Activated CD4-positive, alpha-beta T cell treated with anti-CD3 and anti-CD28 coated beads, Interleukin-2, amount 10 ng/mL, durations not matched to agents 24 days and 14 days (primary cell): ENCODE measurements around the gene CPT1C. TPM values are rescaled to one million over a fixed set of nuclear protein-coding genes. Genes with fewer than 3 reads are reported as not detected.
A peak's percentile ranks its signal among the peaks of the same experiment; 100 is the strongest.

Experiments used
- DNase-seq: peaks from one replicate; pipeline ENCODE4 v3.0.0; 2022
- H3K27ac Mint-ChIP-seq: one replicate; pipeline ENCODE4 v1.8.0; 2022; ENCODE audit warnings: mild to moderate bottlenecking, mixed read lengths
- H3K27me3 Mint-ChIP-seq: one replicate; pipeline ENCODE4 v1.8.0; 2022; ENCODE audit warnings: mixed read lengths
- H3K36me3 Mint-ChIP-seq: one replicate; pipeline ENCODE4 v1.8.0; 2022; ENCODE audit warnings: low read depth, mild to moderate bottlenecking, mixed read lengths
- H3K4me1 Mint-ChIP-seq: one replicate; pipeline ENCODE4 v1.8.0; 2021; ENCODE audit warnings: mixed read lengths
- H3K4me3 Mint-ChIP-seq: one replicate; pipeline ENCODE4 v1.8.0; 2022; ENCODE audit warnings: mild to moderate bottlenecking, moderate library complexity, mixed read lengths
- H3K9me3 Mint-ChIP-seq: one replicate; pipeline ENCODE4 v1.8.0; 2021; ENCODE audit warnings: mixed read lengths
- intact Hi-C: fragments of 100-400 bp; cut with micrococcal nuclease; formaldehyde crosslinking; loops from one replicate; pipeline ENCODE4 v1.15.1; 2023
- total RNA-seq: library from RNA; stranded (reverse); gene quantifications from 2 replicates; pipeline ENCODE4 v1.2.3, GENCODE V29; 2022

CPT1C gene
- total RNA-seq, 1 donor from 2014 or later, result 3.4 TPM

DNA sequence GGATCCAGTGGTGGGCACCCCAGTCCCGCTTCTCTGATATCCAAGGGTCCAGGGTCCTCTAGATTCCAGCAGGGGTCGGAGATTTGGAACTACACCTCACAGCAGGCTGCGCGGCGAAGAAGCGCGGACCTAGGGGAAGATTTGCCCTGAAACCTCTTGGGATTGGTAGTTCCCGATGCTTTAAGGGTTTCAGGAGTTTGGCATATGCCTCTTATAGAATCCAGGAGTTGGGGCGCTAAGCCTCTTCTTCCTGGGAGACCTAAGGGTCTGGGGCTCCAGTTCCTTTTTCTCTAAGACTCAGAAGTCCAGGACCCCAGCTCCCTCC, 24.8 kb upstream of the CPT1C start:
- Mint-ChIP-seq H3K4me1 (peaks cover 39% of the 10 kb centered on the region), H3K9me3 (no peaks in the 10 kb centered on the region), H3K36me3 (peaks cover 28% of the 10 kb centered on the region), H3K4me3 (peak overlapping the region; percentile 97), H3K27me3 (no peaks in the 10 kb centered on the region), H3K27ac (peak overlapping the region; percentile 95)
- DNase-seq, result no peak
- intact Hi-C loops, result loop anchor here (10.0 kb wide), 1 partner anchor 1031 kb away; the partner anchor contains the start of gene DBP

DNA sequence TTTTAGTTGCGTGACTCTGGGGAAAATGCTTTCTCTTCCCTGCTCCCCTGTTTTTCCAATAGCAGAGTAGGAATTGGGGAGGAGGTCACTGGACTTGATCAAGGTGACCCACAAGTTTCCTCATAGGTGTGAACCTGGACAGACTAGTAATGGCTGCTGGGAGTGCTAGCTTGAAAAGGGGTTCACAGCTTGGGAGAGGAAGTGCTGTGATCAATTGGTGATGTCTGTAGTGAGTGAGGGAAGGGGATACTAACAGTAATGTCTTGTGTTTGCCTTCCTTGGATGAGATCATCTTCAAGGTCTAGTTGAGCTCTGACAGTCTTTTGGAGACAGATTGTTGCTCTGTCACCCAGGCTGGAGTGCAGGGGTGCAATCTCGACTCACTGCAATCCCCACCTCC, 23.4 kb upstream of the CPT1C start:
- no peak for DNase-seq
- Mint-ChIP-seq H3K4me1 (peaks cover 46% of the 10 kb centered on the region), H3K36me3 (peaks cover 30% of the 10 kb centered on the region), H3K9me3 (no peaks in the 10 kb centered on the region), H3K27me3 (no peaks in the 10 kb centered on the region), H3K27ac (no peak overlapping the region), H3K4me3 (peak overlapping the region; percentile 97)
- intact Hi-C loops, result loop anchor here (10.0 kb wide), 1 partner anchor 1033 kb away; the partner anchor contains the start of gene DBP

DNA sequence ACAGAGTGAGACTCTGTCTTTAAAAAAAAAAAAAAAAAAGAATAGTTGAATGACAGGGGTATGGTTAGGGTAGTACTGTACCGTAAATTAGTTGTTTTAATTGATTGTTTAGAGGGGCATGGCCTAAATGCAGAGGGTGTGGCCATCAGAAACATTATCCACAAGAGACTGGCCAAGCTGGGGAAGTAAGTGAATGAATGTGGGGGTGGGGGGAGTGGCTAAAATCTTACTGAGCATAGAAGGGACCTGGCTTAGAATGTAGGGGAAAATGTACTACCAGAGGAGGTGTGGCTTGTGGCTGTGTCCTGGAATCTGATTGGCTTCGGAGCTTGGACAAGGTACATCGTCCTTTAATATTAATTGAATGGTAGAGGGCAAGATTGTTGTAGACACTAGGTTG, 21.4 kb upstream of the CPT1C start:
- no peak overlapping the region for H3K27ac Mint-ChIP-seq
- no peaks in the 10 kb centered on the region for H3K9me3 Mint-ChIP-seq

DNA sequence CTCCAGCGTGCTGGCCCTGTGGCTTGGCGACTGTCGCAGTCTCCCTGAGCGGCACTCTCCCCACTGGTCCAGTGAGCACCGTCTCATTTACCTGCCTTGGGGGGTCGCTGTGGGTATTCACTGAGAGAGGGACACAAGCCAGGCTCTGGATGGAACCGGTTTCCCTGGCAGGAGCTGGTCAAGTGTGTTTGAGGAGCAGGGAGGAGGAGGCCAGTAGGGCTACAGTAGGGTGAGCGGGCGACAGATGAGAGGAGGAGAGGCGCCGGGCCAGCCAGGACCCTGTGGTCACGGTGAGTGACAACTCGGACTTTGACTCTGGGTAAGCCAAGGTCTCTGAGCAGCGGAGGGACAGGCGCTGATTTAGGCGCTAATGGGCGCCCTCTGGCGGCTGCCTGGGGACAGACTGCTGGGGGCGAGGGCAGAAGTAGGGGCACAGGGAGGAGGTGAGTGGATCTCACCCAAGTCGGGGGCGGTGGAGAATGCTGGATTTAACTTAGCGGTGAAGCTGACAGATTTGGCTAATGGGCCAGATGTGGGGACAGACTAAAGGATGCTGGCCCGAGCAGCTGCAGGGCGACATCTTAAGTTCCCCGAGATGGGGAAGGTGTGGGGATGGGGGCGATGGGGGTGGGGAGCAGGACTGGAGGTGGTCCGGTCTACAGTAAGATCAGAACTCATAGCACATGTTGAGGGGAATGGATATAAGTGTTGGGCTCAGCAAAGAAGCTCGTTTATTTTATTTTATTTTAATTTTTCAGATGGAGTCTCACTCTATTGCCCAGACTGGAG, 18.6 kb upstream of the CPT1C start:
- intact Hi-C loops, result no loop called here
- no peaks in the 10 kb centered on the region for H3K27me3 Mint-ChIP-seq
- peak overlapping the region; percentile 29 for H3K27ac Mint-ChIP-seq
- H3K9me3 Mint-ChIP-seq, result no peaks in the 10 kb centered on the region
- peaks cover 21% of the 10 kb centered on the region for H3K36me3 Mint-ChIP-seq
- H3K4me3 Mint-ChIP-seq, result no peak overlapping the region
- peaks cover 21% of the 10 kb centered on the region for H3K4me1 Mint-ChIP-seq
- DNase-seq, result peak; percentile 94

More for the DNA sequence above, 21.4 kb upstream of the CPT1C start:
- Mint-ChIP-seq H3K4me3 (no peak overlapping the region), H3K4me1 (peaks cover 35% of the 10 kb centered on the region), H3K36me3 (peaks cover 25% of the 10 kb centered on the region), H3K27me3 (no peaks in the 10 kb centered on the region)
- intact Hi-C loops, result loop anchor here (10.0 kb wide), 1 partner anchor 1035 kb away; the partner anchor contains the start of gene DBP
- DNase-seq, result no peak

DNA sequence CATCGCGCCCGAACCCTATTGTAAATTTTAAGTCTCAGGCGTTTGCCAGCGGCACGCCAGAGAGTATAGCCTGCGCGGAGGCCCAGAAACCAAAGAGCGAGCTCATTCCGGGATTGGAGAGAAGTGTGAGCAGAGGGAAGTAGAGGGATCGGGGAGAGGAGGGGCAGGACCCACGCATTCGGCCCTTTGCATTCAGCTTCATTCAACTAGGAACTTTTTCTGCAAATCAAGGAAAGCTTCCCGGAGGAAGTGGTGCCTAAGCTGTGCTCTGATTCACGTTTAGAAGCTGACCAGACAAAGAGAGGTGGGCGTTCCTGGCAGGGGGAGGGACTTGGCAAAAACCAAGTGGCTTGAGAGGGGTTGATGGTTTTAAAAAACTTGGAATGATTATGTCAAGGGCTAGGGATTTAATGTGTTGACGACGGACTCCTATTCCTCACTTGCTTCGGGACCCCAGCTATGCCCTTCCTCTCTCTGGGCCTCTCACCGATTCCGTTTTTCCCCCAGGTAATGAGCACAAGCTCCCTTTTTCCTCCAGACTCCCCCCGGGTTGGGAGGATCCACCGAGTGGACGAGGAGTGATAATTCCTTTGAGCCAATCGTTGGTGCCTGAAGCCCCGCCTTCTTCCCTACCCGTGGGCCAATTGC, 14.7 kb upstream of the CPT1C start:
- H3K27ac Mint-ChIP-seq, result peak overlapping the region; percentile 99
- H3K27me3 Mint-ChIP-seq, result no peaks in the 10 kb centered on the region
- peaks cover 31% of the 10 kb centered on the region for H3K4me1 Mint-ChIP-seq
- DNase-seq, result no peak
- intact Hi-C loops, result loop anchor here (1.0 to 2.0 kb wide), 7 partner anchors 11 to 253 kb away; partner anchors contain the start of genes AKT1S1, ALDH16A1, ATF5 and BCL2L12
- peak overlapping the region; percentile 95 for H3K4me3 Mint-ChIP-seq
- no peaks in the 10 kb centered on the region for H3K9me3 Mint-ChIP-seq
- peaks cover 30% of the 10 kb centered on the region for H3K36me3 Mint-ChIP-seq

DNA sequence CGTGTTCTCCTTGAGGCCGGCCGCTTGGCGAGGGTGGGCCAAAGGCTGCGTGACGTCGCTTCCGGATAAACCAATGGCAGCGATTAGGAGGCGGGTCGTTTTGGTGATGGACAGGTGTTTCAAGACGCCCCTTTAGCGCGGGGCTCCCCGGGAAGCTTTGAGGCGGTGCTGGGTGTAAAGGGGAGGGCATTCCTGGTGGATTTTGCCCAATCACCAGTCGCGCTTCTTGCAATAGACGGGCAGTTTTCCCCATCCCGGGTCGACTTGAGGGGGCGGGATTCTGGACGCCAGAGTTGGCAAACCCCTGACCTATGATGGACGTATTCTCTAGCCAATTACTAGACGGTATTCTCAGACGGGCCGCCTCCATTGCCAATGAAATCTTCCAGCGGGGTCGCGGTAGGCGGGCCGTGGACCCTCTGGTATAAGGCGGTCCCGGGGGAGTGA, 14.1 kb upstream of the CPT1C start:
- intact Hi-C loops, result loop anchor here (1.0 to 2.0 kb wide), 7 partner anchors 12 to 252 kb away; partner anchors contain the start of genes AKT1S1, ALDH16A1, ATF5 and BCL2L12
- no peaks in the 10 kb centered on the region for H3K9me3 Mint-ChIP-seq
- peaks cover 31% of the 10 kb centered on the region for H3K4me1 Mint-ChIP-seq
- DNase-seq, result peak; percentile 99
- peak overlapping the region; percentile 95 for H3K4me3 Mint-ChIP-seq
- H3K36me3 Mint-ChIP-seq, result peaks cover 31% of the 10 kb centered on the region
- H3K27ac Mint-ChIP-seq, result peak overlapping the region; percentile 99
- H3K27me3 Mint-ChIP-seq, result no peaks in the 10 kb centered on the region

DNA sequence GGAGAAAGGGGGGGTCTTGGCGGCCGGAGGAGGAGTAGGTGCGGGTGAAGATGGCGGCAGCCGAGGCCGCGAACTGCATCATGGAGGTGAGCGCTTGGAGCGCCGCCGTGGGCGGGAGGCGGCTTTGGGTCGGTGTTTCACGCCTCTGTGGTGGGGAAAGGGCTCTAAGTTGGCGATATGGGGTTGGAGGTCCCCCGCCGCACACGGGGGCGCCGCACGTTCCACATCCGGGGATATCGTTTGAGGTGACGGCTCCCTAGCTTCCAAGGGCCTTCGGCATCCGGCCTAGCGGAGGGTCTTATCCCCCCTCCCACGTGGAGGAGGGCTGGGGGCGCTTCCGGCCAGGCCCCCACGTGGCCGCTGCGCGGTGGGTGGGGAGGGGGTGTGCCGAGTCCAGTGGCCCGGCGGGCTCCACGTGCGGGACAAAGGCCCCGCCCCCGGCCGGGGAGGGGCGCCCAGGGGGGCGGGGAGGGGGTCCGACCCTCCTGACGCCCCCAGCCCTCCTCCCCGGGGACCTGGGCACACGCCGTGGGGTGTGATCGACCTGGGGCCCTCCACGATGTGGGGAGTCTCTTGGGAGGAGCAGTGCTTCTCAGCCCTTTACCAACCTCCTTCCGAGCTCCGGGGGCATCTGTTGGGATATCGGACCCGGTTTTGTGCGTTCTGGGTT, 13.6 kb upstream of the CPT1C start, which contains the start of gene PRMT1:
PRMT1 (plus strand) TSS at position 41 of the 670 bp plus-strand sequence; CDS start at position 51, 10 bp downstream.
- DNase-seq, result peak; percentile 89
- Mint-ChIP-seq H3K4me1 (peaks cover 28% of the 10 kb centered on the region), H3K27ac (peak within 1 kb of the TSS; percentile 99), H3K9me3 (no peaks in the 10 kb centered on the region), H3K27me3 (no peaks in the 10 kb centered on the region), H3K36me3 (peaks cover 31% of the 10 kb centered on the region), H3K4me3 (peak within 1 kb of the TSS; percentile 95)
- intact Hi-C loops, result loop anchor here (2.0 kb wide), 3 partner anchors 181 to 251 kb away; partner anchors contain the start of genes ALDH16A1, ATF5, NUP62 and RPS11

DNA sequence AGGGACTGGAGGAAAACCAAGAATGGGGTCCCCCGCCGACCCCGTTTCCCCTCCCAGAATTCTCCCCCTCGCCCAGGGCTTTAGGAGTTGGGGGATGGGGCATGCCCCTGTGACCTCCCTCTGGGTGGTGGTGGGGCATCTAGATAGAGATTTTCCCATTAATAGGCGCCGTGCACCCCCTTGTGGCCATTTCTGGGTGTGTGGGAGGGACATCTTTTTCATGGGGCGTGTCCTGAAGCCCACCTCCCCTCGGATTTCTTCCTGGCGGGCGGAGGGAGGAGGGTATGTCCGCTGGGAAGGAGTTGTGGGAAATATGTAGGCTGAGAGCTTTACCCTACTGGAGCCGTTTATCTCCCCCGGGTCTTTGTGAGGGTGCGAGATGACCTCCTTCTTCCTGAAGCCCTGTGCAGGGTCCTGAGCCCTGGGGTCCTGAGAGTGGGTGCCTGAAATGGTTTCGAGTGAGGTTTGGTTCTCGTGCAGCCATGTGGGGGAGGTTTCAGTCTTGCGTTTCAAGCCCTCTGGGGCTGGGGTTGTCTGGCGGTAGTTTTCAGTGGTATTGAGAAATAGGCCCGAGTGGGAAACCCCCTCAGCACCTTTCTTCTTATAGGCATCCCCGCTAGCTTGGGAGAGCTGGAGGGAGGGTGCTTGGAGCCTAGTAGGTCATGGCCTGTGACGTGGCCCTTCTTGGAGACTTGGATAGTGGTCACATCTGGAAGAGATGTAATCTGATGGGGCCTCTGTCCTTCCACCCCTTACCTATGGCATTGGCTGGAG, 12.8 kb upstream of the CPT1C start:
- peaks cover 34% of the 10 kb centered on the region for H3K36me3 Mint-ChIP-seq
- peak; percentile 93 for DNase-seq
- H3K27ac Mint-ChIP-seq, result peak overlapping the region; percentile 96
- H3K4me3 Mint-ChIP-seq, result peak overlapping the region; percentile 95
- intact Hi-C loops, result loop anchor here (2.0 kb wide), 4 partner anchors 107 to 251 kb away; partner anchors contain the start of genes ALDH16A1, ATF5, NUP62 and RPS11
- H3K9me3 Mint-ChIP-seq, result no peaks in the 10 kb centered on the region
- H3K27me3 Mint-ChIP-seq, result no peaks in the 10 kb centered on the region
- H3K4me1 Mint-ChIP-seq, result peaks cover 29% of the 10 kb centered on the region

DNA sequence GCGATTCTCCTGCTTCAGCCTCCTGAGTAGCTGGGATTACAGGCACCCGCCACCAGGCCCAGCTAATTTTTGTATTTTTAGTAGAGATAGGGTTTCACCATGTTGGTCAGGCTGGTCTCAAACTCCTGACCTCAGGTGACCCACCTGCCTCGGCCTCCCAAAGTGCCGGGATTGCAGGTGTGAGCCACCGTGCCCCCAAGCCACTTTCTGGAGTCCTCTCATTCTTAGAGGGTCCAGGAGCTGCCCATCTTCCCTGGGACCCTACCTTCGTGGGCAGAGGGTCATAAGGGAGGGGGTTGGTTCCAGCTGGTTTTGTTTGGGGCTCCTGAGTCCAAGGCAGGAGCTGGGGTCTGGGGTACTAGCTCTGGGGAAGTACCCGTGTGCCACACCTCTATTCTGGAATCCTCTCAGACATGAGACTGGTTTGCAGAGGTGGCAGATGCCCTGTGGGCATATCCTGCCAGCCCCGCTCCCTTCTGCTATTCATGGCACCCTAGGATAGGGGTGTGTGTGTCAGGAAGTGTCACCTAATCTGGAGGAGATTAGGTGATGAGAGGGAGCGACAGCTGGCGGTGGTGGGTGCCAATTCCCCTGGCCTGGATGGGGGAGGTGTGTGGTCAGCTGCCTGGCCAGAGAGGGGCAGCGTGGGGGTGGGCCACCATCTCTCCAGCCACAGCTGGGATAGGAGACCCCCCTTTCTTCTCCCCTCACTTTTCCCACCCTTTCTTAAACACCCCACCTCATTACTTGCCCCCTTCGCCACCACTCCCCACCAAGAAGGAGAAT, 11.7 kb upstream of the CPT1C start:
- Mint-ChIP-seq H3K9me3 (no peaks in the 10 kb centered on the region), H3K27ac (peak overlapping the region; percentile 15), H3K36me3 (peaks cover 37% of the 10 kb centered on the region), H3K4me3 (peak overlapping the region; percentile 95), H3K4me1 (peaks cover 27% of the 10 kb centered on the region), H3K27me3 (no peaks in the 10 kb centered on the region)
- DNase-seq, result no peak
- intact Hi-C loops, result loop anchor here (2.0 kb wide), 1 partner anchor 108 kb away; no protein-coding TSS in a partner anchor

DNA sequence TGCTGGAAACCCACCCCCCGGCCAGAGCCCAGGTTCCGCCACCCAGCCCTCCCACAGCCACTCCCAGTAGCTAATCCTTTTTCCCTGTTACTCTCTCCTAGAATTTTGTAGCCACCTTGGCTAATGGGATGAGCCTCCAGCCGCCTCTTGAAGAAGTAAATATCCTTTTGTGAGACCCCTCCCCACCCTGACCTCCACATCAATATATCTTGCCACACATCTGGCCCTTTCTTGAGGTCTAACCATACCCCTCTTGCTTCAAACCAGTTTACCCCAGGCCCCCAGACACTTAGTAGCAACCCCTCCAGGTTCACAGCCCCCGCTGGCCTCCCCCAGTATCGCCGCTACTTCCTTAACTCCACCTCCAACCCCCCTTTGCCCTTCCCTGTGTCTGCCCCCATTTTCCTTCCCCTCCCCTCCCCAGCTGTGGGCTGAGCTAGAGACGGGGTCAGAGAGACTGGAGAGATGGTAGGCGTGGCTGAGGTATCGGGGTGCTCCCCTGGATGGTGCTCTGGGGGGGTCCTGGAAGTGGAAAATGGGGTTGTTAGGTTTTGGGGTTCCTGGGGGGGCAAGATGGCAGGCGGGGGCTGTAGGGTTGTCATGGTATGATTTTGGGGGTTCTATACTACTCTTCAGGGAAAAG, 11.0 kb upstream of the CPT1C start:
- Mint-ChIP-seq H3K4me3 (peak overlapping the region; percentile 52), H3K27me3 (no peaks in the 10 kb centered on the region), H3K27ac (peak overlapping the region; percentile 20), H3K4me1 (peaks cover 26% of the 10 kb centered on the region), H3K36me3 (peaks cover 40% of the 10 kb centered on the region), H3K9me3 (no peaks in the 10 kb centered on the region)
- intact Hi-C loops, result loop anchor here (2.0 kb wide), 1 partner anchor 109 kb away; no protein-coding TSS in a partner anchor
- DNase-seq, result no peak

DNA sequence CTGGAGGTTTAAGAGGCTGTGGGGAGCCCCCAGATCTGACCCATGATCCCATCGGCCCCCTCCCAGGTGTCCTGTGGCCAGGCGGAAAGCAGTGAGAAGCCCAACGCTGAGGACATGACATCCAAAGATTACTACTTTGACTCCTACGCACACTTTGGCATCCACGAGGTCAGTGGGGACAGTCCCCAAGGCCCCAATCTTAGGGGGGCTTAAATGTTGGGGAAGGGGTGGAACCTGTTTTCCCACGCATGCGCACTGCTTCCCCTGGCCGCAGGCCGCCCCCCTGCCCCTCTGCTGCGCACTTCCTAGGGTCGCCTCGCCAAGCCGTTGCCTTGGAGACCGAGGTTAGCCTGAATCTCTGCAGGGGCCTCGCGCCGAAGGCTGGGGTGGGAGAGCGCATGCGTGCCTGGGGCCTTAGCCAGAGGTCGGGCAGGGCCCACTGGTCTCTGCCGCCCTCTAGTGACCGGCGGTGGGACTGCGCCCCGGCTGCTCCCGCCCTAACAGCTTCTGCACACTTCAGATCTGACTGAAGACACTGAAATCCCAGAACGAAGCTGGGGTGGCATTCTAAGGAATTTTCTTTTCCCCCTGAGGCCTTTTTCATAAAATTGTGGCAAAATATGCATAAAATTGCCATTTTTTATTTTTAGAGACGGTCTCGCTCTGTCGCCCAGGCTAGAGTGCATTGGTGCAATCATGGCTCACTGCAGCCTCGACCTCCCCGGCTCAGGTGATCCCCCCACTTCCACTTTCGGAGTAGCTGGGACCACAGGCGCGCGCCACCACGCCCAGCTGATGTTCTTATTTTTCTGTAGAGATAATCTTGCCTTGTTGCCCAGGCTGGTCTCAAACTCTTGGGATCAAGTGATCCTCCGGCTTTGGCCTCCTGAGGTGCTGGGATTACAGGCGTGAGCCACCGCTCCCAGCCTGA, 10.2 kb upstream of the CPT1C start:
- intact Hi-C loops, result no loop called here
- DNase-seq, result peak; percentile 98
- peak overlapping the region; percentile 52 for H3K4me3 Mint-ChIP-seq
- H3K36me3 Mint-ChIP-seq, result peaks cover 48% of the 10 kb centered on the region
- H3K4me1 Mint-ChIP-seq, result peaks cover 26% of the 10 kb centered on the region
- no peaks in the 10 kb centered on the region for H3K9me3 Mint-ChIP-seq
- H3K27me3 Mint-ChIP-seq, result no peaks in the 10 kb centered on the region
- H3K27ac Mint-ChIP-seq, result peak overlapping the region; percentile 20
